ENCODE measurements around the gene SPNS1.
"Not testable (repeated sequence)": the region's sequence is repeated elsewhere in the genome, so short reads cannot be mapped to it uniquely, and the experiment has no call there.

Gene SPNS1

DNA sequence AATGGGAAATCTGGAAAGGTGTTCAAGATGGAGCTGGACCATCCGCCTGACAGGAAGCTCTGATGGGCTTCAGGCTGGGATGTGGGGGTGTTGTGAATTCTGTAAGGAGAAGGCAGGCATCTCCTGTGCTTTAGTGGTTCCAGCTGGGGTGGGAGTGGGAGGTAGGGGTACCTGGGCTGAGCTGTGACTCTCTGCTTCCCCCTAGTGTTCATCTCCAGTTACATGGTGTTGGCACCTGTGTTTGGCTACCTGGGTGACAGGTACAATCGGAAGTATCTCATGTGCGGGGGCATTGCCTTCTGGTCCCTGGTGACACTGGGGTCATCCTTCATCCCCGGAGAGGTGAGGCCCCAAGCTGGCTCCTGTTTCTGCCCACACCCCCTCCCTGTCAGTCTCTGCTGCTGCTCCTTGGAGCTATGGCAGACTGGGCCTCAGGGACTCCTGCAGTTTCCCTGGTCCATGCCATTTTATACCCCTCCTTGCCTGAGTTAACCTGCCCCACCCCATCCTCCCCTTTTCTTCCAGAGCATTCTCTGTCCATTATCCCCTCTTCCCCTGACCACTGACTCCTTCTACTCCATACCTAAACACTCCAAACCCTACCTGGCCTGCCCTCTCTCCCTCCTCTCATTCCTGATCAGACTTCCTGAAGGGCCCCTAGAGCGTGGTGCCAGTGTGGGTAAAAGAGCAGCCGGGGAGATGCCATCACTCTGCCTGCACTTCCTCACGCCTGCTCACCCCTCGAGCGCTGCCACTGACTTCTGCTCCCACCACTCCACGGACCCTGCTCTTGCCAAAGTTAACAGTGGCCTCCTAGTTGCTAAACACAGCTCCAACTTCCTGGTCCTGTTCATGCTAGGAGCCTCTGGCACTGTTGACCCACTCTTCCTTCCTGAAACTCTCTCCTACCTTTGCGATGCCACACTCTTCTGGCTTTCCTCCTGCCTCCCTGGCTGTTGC lies 3.4 kb downstream of the SPNS1 start:
- peak; percentile 27 for TF ChIP-seq CTCF (IDR thresholded peaks at IDR 0.05; ENCODE audit: insufficient read depth, missing control alignments)
- no peak for DNase-seq (ENCODE audit: insufficient read length, low spot score)
- no peak for FAIRE-seq

DNA sequence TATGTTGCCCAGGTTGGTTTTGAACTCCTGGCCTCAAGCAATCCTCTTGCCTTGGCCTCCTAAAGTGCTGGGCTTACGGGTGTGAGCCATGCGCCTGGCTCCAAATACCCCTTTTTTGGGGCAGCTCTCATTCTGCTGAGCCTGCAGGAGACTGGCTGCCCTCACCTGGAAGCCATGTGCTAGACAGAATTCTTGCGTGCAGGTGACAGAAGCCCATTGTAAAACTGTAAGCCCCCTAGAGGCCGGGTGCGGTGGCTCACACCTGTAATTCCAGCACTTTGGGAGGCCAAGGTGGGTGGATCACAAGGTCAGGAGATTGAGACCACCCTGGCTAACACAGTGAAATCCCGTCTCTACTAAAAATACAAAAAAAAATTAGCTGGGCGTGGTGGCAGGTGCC lies 5.8 kb downstream of the SPNS1 start:
- FAIRE-seq; DNase-seq (ENCODE audit: insufficient read length, low spot score): not testable (repeated sequence)

- no peak for TF ChIP-seq CTCF (IDR thresholded peaks at IDR 0.05; ENCODE audit: insufficient read depth, missing control alignments)
- FAIRE-seq, result no peak
- DNase-seq (ENCODE audit: insufficient read length, low spot score), result no peak
Observed at GRCh38 chr16:28980929-28981328, 6.4 kb downstream of the SPNS1 start.

GRCh38 chr16:28981517-28981916 lies 6.9 kb downstream of the SPNS1 start:
- DNase-seq (ENCODE audit: insufficient read length, low spot score) (no peak), FAIRE-seq (no peak)
- peak; percentile 21 for TF ChIP-seq CTCF (IDR thresholded peaks at IDR 0.05; ENCODE audit: insufficient read depth, missing control alignments)

- no peak for FAIRE-seq
- TF ChIP-seq CTCF (IDR thresholded peaks at IDR 0.05; ENCODE audit: insufficient read depth, missing control alignments), result no peak
- DNase-seq (ENCODE audit: insufficient read length, low spot score), result no peak
Observed at GRCh38 chr16:28982418-28982817, 7.8 kb downstream of the SPNS1 start.

GRCh38 chr16:28982949-28983348 lies 8.4 kb downstream of the SPNS1 start:
- FAIRE-seq, result no peak
- TF ChIP-seq CTCF (IDR thresholded peaks at IDR 0.05; ENCODE audit: insufficient read depth, missing control alignments), result no peak
- no peak for DNase-seq (ENCODE audit: insufficient read length, low spot score)

GRCh38 chr16:28983644-28984043 lies 9.1 kb downstream of the SPNS1 start:
- DNase-seq (ENCODE audit: insufficient read length, low spot score), result no peak
- no peak for TF ChIP-seq CTCF (IDR thresholded peaks at IDR 0.05; ENCODE audit: insufficient read depth, missing control alignments)
- no peak for FAIRE-seq

All from D721Med (cell line).